OCI-LY7 (cell line): Measurements from ENCODE around the gene PHACTR3.
A peak's percentile ranks its signal among the peaks of the same experiment; 100 is the strongest.

Experiments used
- CTCF ChIP-seq: fragments of 200-600 bp; sonication (generic); conservative IDR thresholded peaks from 2 replicates; pipeline ENCODE4 v1.5.1; 2014; ENCODE audit warnings: mild to moderate bottlenecking, antibody characterized with exemption, low read length, moderate library complexity, mixed read lengths
- EZH2phosphoT487 ChIP-seq: fragments of 200-600 bp; sonication (generic); IDR thresholded peaks from 2 replicates; pipeline ENCODE4 v1.6.1; 2018; ENCODE audit warnings: low read depth, borderline replicate concordance, mild to moderate bottlenecking, mixed run types, antibody characterized with exemption, low read length, moderate library complexity, mixed read lengths

DNA sequence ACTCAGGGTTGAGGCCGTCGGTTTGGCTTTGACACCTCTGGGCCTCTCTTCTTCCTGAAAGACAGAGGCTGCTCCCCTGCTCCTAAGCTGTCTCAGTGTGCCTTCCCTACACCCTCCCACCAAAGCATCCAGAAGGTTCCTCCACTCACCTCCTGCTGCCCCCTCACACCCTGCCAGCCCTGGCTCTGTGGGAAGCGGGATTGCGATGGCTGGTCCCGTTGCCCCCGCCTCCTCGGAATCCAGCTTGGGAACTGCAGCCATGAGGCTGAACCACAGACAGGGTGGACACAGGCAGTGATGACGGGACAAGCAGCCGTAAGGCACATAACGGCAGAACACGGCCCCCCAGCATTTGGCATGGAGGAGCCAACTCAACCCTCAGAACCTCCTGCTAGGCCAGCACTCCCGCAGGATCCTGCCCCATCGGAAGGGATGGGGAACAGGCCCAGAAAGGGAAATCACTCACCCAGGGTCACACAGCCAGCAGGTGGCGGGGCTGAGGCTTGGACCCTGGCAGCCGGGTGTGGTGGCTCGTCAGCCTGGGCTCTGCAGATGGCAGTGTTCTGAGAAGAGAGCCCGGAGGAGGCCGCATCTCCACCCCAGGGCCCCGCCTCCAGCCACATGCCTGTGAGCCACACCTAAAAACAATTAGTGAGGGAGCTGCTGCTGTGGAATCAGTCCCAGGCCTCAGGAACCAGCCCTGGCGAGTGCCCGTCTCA lies 139.6 kb downstream of the PHACTR3 start:
- TF ChIP-seq CTCF (peak; percentile 43; the same call in 1 of the 2 replicates), EZH2phosphoT487 (no peak)
